ENCODE results near the gene AGBL1. TPM values are rescaled to one million over a fixed set of nuclear protein-coding genes. Genes with fewer than 3 reads are reported as not detected.

AGBL1 gene
- total and polyA plus RNA-seq, 2 donors (not counting 3 experiments of a cell fraction or from before 2014, with no cell fraction given) = not detected

DNA sequence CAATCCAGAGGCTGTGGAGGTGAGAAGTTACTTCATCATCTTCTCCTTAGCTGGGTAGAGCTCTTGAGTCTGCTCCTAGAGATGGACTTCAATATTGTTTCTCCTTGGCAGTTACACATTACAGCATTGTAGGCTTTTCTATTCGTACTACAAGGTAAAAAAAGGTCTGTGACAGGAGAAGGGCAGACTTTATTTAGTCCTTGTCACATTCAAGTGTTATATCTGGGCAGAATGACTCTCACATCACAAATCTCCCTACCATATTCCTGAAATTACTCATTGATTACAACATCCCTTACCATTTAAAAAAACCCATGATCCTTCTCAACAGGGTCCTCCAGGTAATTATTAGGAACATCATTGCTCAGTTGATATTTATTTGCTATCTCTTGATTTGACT is 75.0 kb downstream of the AGBL1 start:
- H3K27ac ChIP-seq (ENCODE audit: insufficient read depth, low read depth, low read length) = no peak overlapping the region
- TF ChIP-seq EZH2 (IDR thresholded peaks at IDR 0.05; ENCODE audit: borderline replicate concordance, low read depth, low read length, severe bottlenecking) (no peak), MYC (IDR thresholded peaks at IDR 0.05; ENCODE audit: low read depth, low read length) (no peak), JUN (IDR thresholded peaks at IDR 0.05; ENCODE audit: borderline replicate concordance, insufficient read depth, insufficient read length, low read depth) (no peak), POLR2AphosphoS5 (IDR thresholded peaks at IDR 0.05; ENCODE audit: insufficient read depth, low read depth, low read length) (no peak), MAX (IDR thresholded peaks at IDR 0.05; ENCODE audit: insufficient read depth, insufficient read length) (no peak), FOS (IDR thresholded peaks at IDR 0.05; ENCODE audit: borderline replicate concordance, insufficient read depth, low read length) (no peak), GATA2 (IDR thresholded peaks at IDR 0.05; ENCODE audit: insufficient read depth, insufficient read length, low read depth, low read length) (no peak), POLR2A (IDR thresholded peaks at IDR 0.05; ENCODE audit: low read depth, low read length) (no peak)
- TF ChIP-seq, protein P1, sequence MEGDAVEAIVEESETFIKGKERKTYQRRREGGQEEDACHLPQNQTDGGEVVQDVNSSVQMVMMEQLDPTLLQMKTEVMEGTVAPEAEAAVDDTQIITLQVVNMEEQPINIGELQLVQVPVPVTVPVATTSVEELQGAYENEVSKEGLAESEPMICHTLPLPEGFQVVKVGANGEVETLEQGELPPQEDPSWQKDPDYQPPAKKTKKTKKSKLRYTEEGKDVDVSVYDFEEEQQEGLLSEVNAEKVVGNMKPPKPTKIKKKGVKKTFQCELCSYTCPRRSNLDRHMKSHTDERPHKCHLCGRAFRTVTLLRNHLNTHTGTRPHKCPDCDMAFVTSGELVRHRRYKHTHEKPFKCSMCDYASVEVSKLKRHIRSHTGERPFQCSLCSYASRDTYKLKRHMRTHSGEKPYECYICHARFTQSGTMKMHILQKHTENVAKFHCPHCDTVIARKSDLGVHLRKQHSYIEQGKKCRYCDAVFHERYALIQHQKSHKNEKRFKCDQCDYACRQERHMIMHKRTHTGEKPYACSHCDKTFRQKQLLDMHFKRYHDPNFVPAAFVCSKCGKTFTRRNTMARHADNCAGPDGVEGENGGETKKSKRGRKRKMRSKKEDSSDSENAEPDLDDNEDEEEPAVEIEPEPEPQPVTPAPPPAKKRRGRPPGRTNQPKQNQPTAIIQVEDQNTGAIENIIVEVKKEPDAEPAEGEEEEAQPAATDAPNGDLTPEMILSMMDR (IDR thresholded peaks at IDR 0.05; ENCODE audit: extremely low read depth in 1 of 2, insufficient read depth in 1 of 2, low read depth in 1 of 2, low read length in 2 of 2) = no peak
- no peaks in the 10 kb centered on the region for H3K36me3 ChIP-seq (ENCODE audit: control insufficient read depth in 2 of 2, extremely low read depth in 1 of 2, insufficient read depth in 2 of 2, low read length in 2 of 2)
- DNase-seq (ENCODE audit: low read depth, low spot score) (no peak), FAIRE-seq (no peak)
- H3K4me1 ChIP-seq (ENCODE audit: control insufficient read depth, extremely low read depth, insufficient read depth, low read length) = no peaks in the 10 kb centered on the region
- dilution Hi-C loops (cut with MboI; ENCODE audit: extremely low pct_ligation_motif_present, low sequenced_read_pairs) (no loop called here), intact Hi-C loops (cut with micrococcal nuclease) (no loop called here)
- ChIA-PET CTCF (no interaction called here), POLR2A (no interaction called here)
- BruUV-seq (replicated peaks) = no TSS peak
- H4K20me1 ChIP-seq (replicated peaks; ENCODE audit: control insufficient read depth, extremely low read depth, insufficient read depth, low read length) = no peaks in the 10 kb centered on the region
- H3K79me2 ChIP-seq (ENCODE audit: control insufficient read depth, insufficient read depth, low read length) = no peaks in the 10 kb centered on the region
- H3K27me3 ChIP-seq (ENCODE audit: control insufficient read depth in 2 of 2, insufficient read depth in 2 of 2, low read length in 2 of 2) = no peaks in the 10 kb centered on the region
- H3K4me2 ChIP-seq (ENCODE audit: insufficient read depth, low read length) = no peak overlapping the region
- H3K4me3 ChIP-seq (replicated peaks in 1 of 3; ENCODE audit: insufficient read depth in 1 of 3, low read depth in 1 of 3, low read length in 3 of 3) = no peak overlapping the region
- no peaks in the 10 kb centered on the region for H3K9me1 ChIP-seq (replicated peaks; ENCODE audit: control insufficient read depth, extremely low read depth, insufficient read depth, low read length)
- H3K9ac ChIP-seq (replicated peaks; ENCODE audit: extremely low read depth, insufficient read depth, low read length) = no peak overlapping the region
- H3K9me3 ChIP-seq (replicated peaks; ENCODE audit: control insufficient read depth, insufficient read depth, low read length) = peaks cover 5% of the 10 kb centered on the region
- no peak overlapping the region for H2AFZ ChIP-seq (ENCODE audit: low read depth, low read length)

Measured in endothelial cell of umbilical vein (primary cell).